LNCaP clone FGC (cell line): ENCODE measurements around the gene PTGES3L.

ENCODE experiments used
- DNase-seq: peaks from one replicate; pipeline ENCODE4 v3.0.0-alpha.2; 2011; ENCODE audit warnings: low read depth
- H3K4me3 ChIP-seq: 2 replicates; pipeline ENCODE4 v1.5.1; 2011; ENCODE audit warnings: mild to moderate bottlenecking, low read depth, low read length, control low read depth
- TF ChIP-seq, protein P1 (sequence below): IDR thresholded peaks from 2 replicates; pipeline ENCODE4 v1.5.1; 2012; ENCODE audit warnings: mild to moderate bottlenecking; ENCODE audit not compliant: control insufficient read depth, insufficient read depth; ENCODE audit errors: extremely low read depth

Gene PTGES3L

DNA sequence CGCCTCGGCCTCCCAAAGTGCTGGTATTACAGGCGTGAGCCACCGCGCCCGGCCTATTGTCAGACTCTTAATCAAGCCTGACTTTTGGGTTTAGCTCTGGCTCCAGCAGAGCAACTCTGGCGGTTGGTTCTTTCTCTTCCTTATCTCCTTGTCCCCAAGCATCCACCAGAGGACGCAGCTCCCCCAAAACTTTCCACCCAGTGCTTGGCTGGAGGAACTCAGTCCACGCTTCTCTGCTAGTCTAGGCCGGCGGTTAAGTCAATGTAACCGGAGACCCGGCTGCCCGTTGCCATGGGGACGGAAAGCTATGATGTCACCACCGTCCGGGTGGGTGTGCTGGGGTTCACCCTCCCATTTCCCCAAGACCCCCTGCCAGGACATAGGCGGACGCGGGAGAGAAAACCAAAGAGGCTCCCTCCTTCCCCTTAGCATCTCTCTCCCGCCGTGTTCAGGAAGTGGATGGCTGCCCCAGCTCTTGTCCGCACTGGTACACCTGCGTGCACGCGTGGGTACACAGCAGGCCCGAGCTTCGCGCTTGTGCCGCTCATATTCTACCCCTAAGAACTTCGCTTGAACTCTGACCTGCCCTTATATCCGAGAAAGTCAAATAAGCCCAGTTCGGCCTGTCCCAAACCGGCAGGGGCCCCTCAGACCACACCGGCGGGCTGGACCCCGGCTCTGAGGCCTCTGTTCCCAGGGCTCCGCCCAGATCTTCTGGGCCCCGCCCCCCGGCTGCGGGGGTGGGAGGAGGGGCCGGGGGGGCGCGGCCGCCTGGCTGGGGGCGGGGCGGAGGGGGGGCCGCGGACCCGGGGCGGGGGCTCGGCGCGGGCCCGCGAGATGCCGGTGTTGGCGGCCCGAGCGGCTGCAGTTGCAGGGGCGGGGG lies 44.8 kb upstream of the PTGES3L start, which contains the start of gene RND2:
Gene RND2, plus strand, starts transcription at position 825 of the 883 bp plus-strand sequence. CDS start 117 bp downstream, outside the sequence.
- TF ChIP-seq, protein P1, sequence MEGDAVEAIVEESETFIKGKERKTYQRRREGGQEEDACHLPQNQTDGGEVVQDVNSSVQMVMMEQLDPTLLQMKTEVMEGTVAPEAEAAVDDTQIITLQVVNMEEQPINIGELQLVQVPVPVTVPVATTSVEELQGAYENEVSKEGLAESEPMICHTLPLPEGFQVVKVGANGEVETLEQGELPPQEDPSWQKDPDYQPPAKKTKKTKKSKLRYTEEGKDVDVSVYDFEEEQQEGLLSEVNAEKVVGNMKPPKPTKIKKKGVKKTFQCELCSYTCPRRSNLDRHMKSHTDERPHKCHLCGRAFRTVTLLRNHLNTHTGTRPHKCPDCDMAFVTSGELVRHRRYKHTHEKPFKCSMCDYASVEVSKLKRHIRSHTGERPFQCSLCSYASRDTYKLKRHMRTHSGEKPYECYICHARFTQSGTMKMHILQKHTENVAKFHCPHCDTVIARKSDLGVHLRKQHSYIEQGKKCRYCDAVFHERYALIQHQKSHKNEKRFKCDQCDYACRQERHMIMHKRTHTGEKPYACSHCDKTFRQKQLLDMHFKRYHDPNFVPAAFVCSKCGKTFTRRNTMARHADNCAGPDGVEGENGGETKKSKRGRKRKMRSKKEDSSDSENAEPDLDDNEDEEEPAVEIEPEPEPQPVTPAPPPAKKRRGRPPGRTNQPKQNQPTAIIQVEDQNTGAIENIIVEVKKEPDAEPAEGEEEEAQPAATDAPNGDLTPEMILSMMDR: no peak
- no peak within 1 kb of the TSS for H3K4me3 ChIP-seq
- no peak for DNase-seq

DNA sequence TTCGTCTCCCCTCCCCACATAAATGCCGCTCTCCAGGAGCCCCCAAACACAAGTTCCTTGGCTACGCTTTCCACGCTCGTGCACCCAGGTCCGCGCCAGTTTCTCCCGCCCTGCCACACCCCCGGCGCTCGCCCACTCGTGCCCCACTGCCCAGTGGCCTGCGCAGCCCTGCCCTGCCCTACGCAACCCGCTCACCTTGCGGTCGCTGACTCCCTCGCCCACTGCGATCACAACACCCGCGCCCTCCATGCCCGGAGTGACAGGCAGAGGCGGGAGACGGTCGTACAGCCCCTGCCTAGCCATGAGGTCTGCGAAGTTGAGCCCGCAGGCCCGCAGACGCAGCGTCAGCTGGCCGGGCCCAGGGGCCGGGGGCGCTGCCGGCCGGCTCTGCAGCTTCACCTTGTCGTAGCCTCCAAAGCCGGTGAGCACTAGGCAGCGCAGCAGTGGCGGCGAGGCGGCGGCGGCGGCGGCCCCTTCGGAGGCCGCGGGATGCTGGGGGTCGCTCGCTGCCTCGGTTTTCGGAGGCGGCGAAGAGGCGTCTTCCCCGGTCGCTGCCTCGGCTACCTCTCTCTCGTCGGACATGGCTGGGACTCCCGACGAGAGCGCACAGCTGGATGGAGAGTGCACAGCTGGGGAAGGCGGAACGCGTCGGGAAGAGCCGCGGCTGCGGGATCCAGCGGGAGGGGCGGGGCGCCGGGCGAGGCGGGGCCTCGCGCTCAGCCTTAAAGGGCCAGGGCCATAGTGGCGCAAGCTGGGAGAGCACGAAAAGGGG lies 42.0 kb upstream of the PTGES3L start, which contains the start of gene VAT1:
Gene VAT1, minus strand, starts transcription at position 645 of the 772 bp plus-strand sequence. Its CDS starts 63 bp downstream, at position 582.
- no peak for DNase-seq
- TF ChIP-seq, protein P1: no peak; the same call in 1 of the 2 replicates
- peak within 1 kb of the TSS; percentile 93 for H3K4me3 ChIP-seq

DNA sequence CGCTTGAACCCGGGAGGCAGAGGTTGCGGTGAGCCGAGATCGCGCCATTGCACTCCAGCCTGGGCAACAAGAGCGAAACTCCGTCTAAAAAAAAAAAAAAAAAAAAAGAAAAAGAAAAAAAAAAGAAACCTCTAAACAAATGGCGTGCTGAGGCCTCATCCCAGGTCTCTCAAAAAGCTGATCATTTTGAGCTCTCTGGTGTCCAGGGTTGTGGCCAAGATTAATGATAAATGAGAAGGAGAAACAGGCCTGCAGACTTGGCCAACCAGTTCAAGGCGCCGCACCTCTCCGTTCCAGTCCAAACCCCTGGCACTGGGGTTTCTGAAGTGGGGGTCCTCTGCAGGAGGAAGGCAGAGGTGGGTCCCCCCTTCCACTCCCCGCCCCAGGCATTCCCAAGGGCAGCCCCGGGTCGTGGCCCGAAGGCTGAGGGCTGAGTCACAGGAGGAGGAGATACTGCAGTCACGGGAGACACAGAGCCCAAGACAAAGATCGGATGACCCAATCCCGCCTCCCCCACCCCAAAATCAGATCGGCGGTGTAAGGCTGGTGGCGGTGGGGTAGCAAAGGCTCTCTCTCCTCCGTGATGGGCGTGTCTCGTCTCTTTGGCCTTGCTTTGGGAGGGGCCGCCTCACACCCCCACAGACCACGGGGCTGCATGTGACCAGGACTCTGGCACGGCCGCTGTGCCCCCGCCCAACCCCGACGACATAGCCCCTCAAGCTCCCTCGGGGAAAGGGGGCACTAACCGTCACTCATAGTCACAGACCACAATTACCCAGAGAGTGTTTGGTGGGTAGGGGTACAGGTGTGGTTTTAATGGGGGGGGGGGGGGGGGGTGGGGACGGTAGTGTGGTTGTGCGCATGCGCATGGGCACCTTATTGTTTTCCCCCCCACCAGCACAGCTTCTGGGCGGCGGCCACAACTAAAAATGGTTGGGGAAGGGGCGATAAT lies 41.2 kb upstream of the PTGES3L start:
- TF ChIP-seq, protein P1: no peak
- no peak for DNase-seq
- H3K4me3 ChIP-seq: peak overlapping the region; percentile 93

DNA sequence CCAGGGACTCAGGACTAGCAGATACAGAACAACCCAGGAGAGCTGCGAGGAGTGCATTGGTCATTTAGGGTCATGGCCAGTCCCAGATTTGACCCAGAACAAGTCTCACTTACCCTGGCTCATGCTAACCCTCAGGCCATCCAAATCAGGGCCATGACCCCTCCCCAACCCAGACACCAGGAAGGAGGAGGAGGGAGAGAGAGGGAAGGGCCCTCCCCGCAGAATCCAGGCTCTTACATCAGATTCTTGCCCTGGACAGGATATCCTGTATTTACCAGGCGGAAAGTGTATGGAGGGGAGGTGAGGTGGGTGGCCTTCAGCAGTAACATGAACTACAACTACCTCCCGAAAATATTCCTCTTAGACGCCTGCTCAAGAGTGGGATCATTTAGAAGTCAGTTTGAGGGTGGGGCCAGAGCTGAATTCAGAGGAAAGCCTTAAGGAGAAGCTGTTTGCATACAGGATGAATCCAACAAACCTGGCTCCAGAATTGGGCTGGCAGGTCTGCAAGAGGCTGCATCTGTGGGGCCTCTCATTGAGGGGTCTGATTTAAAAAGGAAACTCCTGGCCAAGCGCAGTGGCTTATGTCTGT lies 40.2 kb upstream of the PTGES3L start:
- no peak overlapping the region for H3K4me3 ChIP-seq
- TF ChIP-seq, protein P1: no peak
- no peak for DNase-seq

DNA sequence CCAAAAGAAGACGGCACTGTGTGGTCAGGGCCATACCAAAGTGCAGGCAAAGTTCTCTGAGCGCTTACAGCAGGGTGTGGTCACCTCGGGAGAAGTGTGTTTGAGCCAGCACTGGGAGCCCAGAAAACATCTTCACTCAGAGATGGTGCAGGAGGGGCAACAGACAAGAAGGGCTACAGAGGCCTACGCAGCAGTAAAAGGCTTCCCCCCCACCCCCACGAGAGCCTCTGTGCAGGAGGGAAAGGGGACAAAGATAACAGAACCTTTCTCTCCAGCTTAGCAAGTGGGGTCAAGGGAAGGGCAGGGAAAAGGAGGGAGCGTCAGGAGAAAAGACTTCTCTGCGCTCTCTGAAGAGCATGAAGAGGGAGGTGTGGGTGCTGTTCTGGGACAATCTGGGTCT lies 39.5 kb upstream of the PTGES3L start:
- DNase-seq: no peak

More for the DNA sequence above, 39.5 kb upstream of the PTGES3L start:
- no peak overlapping the region for H3K4me3 ChIP-seq
- TF ChIP-seq, protein P1: no peak
